Kasumi-1 (cell line): ENCODE data around the gene EFS.
A peak's percentile ranks its signal among the peaks of the same experiment; 100 is the strongest.

Source experiments
- DNase-seq, 2 experiments: peaks; one replicate each; lab custom pipeline; 2025; lab: John Stamatoyannopoulos, UW

The EFS gene

DNA sequence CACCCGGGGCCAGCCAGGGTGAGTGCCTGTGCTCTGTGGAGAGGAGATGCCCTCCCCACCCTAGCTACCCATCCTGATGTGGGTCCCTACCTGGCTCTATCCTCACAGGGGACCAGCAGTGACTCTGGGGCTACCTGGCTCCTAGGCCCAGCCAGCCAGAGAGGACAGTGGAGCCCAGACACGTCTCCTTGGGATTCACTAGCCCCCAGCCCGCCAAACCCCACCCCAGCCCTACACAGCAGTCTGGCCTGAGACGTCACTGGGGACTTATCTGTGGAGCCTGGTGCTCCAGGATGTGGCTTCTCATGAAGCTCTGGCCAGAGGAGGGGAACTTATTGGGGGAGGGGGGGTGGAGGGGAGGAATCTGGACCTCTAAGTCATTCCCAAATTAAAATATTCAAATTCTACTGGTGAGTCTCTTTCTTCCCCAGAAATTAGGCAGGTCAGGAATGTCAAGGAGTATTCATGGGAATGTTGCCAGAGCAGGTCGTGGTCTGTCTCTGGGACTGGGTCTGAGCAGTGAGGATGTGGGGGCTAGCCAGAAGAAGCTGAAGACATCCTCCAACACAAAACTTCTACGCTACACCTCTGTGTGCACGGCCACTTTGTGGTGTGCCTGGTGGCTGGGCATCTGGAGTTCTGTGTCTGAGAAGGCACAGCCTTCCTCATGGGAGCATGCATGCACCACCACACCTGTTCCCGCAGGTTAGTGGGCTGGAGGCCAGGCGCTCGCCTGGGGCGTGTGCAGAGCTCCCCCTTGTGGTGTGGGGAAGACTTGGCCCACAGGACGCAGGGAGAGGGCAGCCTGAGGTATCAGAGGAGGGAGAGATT, 14.6 kb upstream of the EFS start:
- peak; percentile 16 to 41 for DNase-seq

DNA sequence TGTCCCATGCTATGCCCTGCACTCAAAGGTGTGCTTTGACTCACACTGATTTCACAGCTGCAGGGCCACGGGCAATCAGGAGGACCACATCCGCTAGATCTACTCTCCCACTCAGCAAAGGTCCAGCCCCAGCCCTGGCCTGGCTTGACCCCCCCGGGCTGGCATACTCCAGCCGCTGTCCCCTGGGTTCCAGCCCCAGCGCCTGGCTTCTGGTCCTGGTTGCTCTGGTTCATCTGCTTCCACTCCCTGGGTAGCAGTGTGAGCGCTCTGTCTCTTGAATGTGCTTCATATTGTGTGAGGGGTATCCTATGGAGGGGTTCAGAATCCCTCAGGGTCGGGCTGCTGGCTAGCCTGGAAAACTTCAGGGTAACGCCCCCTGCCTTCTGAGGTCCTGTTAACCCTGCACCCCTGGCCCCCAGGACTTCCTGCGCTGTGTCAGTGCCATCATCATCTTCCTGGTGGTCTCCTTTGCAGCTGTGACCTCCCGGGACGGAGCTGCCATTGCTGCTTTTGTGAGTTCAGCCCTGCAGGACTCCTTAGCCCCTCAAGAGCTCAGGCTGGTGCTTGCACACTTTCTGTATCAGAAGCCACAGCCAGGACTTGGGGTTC, 13.7 kb upstream of the EFS start:
- no peak for DNase-seq

DNA sequence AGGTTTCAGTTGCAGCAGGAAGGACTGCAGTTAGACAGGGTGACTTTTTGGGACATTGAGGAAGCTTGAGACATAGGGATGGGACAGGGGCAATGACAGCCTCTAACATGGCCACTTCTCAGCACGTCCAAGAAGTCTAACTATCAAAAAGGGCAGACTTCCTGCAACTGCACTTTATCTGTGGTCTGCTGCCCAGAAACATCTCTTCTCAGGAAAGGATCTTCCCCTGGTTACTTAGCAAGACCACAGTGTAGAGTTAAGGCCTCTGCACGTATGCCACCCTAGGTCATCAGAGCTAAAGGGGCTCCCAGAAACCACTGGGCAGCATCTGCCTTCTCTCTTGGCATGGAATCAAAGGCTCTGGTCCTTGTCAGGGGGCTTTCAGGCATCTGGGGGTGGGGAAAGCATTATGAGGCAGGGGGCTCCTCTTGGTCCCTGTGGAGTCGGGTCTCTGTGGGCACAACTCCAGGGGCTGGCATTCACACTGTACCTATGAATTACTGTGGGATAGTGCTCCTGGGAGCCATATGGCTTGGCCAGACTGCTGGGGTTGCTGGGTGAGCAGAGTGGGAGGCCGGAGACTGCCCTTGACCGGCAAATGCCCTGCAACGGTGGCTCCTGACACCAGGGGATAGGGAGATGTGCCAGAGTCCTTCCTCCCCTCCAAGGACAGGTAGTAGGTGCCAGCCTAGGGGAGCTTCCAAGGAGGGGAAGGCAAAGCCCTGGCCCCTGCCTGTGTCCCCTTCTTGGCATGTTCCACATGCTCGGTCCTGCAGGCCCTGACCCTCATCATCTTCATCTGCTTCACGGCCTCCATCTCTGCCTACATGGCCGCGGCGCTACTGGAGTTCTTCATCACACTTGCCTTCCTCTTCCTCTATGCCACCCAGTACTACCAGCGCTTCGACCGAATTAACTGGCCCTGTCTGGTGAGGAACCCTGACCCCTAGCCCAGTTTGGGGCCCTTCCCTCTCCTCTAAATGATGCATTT, 12.9 kb upstream of the EFS start:
- DNase-seq: no peak

DNA sequence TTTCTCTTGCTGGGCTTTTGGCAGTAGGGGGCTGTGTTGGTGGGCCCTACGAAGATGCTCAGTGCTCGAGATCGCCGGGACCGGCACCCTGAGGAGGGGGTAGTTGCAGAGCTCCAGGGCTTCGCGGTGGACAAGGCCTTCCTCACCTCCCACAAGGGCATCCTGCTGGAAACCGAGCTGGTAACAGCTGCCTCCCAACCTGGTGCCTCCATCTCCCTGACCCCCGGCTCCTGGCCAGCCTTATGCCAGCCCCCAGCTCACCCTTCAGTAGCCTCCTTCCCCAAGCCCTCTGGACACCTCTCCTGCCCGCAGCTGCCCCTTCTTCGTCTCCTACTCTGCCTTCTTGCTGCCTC, 12.2 kb upstream of the EFS start:
- DNase-seq: no peak

DNA sequence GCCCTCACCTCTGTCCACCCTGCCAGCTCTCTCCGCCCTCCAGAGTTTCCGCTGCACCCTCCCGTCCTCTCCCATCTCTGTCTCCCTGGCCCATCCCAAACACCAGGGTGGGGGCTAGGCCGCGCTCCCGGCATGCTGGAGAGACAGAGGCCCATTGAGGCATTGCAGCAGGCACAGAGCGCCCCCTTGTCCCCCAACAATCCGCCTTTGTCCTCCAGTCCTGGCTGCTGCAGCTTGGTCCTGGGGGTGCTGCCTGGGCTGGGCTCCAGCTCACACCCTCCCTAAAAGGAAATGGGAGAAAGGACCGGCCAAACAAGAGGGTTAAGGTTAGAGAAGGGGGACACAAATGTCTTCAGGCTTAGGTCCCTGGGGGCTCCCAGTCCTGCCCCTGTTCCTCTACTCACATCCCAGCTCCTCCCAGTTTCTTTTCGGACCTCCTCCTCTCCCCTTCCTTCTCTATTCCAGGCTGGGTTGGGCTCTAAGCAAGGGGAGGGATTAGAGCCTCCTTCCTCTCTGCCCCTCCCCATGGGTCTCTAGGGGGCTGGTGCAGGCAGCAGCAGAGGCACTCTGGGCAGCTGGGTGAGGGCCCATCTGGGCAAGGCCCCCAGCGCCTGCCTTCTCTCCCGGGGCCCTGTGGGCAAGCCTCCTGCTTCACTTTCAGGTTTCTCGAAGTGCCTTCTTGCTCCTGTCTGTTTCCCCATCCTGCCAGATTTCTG, 11.7 kb upstream of the EFS start, which contains the start of gene CMTM5:
Gene CMTM5 (plus strand): TSS at position 565 of the 716 bp plus-strand sequence. CDS start 206 bp downstream, outside the sequence.
- no peak for DNase-seq

DNA sequence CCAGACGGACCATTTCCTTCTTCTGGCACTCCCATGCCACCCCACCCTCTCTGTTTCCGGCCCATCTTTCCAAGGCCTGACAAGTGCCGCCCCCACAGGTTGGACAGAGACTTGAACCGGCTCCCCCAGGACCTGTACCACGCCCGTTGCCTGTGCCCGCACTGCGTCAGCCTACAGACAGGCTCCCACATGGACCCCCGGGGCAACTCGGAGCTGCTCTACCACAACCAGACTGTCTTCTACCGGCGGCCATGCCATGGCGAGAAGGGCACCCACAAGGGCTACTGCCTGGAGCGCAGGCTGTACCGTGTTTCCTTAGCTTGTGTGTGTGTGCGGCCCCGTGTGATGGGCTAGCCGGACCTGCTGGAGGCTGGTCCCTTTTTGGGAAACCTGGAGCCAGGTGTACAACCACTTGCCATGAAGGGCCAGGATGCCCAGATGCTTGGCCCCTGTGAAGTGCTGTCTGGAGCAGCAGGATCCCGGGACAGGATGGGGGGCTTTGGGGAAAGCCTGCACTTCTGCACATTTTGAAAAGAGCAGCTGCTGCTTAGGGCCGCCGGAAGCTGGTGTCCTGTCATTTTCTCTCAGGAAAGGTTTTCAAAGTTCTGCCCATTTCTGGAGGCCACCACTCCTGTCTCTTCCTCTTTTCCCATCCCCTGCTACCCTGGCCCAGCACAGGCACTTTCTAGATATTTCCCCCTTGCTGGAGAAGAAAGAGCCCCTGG, 10.7 kb upstream of the EFS start:
- no peak for DNase-seq

DNA sequence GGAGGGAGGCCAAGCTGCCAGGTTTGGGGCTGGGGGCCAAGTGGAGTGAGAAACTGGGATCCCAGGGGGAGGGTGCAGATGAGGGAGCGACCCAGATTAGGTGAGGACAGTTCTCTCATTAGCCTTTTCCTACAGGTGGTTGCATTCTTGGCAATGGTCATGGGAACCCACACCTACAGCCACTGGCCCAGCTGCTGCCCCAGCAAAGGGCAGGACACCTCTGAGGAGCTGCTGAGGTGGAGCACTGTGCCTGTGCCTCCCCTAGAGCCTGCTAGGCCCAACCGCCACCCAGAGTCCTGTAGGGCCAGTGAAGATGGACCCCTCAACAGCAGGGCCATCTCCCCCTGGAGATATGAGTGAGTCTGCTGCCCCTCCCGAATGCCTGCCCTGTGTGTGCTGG, 8.1 kb upstream of the EFS start:
- DNase-seq: no peak

DNA sequence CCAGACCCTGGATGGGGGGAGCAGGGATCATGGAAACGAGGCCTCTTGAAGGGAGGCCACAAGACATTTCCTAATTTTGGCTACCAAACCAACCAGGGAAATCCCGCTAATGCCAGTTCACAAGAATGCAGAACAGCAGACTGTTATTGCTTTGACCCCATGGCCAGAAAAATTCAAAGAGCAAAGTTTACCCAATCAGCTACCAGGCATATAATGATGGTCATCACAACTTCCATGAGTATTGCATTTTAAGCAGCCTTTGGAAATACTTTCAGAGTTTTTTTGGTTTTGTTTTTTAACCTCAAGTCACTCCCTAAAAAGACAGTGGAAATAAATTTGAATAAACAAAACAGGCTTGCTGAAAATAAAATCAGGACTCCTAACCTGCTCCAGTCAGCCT, 7.5 kb upstream of the EFS start, which contains the start of gene IL25:
Gene IL25 (plus strand): TSS at position 301 of the 400 bp plus-strand sequence.
- DNase-seq: no peak

DNA sequence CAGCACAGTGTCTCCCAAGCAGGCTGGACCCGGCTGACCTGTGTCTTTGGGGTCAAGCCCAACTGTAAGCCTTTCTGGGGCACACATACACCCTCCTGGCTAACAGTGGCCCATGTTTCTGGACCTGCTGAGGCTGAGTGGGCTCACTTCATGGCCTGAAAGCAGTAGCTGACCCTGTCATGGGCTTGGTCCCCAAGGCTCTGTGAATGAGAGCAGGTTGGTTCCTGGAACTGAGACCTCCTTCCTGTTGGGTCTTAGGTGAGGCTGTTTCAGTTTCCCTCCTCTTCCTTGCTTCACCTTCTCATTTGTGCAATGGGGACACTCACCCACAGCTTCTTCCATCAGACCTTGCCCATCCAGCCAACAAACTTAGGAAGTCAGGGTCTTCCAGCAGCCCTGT, 6.9 kb upstream of the EFS start:
- no peak for DNase-seq

DNA sequence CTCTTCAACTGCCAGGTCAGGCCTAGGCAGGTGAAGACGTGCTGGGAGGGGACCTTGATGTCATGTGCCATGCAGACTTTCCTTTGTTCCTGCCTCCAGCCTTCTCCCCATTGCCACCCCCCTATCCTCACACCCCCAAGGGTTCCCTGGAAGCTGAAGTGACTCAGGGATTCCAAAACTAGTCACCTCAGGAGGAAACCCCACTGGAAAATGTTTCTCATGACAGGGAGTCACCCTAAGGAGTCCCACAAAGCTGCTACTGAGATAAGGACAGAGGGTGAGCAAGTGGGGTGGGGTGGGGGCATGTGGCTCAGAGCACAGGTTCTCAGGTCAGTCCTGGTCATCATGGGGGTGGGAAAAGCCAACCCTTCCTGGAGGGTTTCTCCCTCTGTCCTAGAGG, 5.2 kb upstream of the EFS start:
- DNase-seq: no peak

DNA sequence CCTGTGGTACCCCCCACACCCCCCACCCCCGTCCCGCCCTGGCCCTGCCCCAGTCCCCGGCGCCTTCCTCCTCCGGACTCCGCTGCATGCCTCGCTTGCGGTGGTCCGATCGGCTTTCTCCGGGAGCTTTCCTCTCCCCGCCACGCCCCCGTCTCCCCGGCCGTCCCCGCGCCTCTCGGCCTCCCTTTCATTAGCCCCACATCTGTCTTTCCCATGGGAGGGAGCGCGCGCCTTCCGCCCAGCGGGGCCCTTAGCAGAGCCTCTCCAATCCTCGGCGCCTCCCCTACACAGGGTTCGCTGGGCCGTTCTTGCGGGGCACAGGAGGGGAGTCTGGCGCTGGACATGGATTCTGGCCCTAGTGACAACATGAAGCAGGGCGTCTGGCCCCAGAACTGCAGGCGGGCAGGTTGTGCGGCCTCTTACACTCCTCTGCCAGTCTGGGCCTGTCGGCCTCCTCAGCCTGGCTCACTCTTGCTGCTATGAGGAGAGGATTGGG, 1.5 kb upstream of the EFS start:
- DNase-seq: no peak

DNA sequence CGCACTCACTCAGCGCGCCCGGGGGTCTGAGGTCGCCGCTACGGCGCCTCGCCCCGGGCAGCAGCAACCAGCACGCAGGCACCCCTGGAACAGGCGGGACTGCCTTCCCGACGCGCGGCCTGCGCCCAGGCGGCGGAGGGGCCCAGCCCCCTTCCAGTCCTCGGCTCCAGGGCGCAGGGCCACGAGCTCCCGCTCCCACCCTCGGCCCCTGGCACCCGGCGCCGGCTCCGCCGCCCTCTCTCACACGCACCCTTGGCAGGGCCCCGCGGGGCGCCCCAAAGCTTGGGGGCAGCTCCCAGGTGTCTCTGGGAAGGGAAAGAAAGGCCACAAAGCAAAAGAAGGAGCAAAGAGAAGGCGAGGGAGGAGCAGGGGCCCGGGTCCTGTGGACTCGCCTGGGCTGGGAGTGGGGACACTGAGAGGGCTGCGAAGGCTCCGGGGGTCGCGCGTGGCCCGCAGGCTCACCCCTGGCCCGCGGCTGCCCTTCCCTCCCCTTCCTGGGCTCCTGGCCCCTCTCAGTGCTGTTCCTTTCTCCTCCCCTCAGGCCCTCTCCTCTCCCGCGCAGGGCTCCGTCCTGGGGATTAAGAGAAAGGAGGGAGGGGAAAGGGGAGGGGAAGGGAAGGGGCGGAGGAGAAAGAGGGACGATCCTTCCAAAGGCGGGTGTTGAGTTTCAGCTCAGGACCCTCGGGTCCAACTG, 907 bp upstream of the EFS start:
- DNase-seq: no peak

DNA sequence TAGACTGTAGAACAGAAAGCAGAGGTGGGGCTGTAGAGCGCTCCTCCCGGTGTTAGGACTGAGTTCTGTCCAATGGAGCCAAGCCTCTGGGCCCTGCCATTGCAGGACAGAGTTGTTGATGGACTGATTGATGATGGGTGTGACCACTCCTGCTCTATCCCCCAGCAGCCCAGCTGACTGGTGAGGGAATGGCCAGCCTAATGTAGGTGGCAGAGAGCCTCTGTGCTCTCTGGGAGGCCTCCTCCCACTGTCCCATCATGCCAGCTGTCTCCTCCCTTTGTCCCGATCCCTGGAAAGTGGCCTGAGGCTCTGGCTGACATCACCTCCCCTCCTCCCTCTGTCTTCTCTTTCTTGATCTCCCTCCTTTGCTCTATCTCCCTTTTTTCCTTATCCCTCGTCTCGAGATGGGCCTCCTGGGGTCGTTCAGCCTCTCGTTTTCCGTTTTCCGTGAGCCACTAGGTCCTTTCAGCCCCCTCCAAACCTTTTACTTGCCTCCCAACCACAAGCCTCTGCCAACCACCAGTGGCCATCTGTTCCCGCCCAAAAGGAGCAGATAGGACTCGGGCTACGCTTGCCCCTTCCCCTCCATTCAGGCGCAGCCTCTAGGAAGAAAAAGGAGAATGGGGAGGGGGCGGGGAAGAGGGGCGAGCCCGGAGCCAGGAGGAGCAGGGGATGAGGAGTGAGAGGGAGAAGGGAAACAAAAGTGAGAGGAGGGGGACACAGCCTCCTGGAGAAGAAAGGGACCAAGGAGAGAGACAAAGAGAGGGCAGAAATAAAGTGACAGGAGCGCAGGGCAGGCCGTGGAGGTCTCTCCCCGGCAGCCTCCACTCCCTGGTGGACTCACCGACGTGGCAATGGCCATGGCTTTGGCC, 572 bp downstream of the EFS start:
- DNase-seq: no peak

DNA sequence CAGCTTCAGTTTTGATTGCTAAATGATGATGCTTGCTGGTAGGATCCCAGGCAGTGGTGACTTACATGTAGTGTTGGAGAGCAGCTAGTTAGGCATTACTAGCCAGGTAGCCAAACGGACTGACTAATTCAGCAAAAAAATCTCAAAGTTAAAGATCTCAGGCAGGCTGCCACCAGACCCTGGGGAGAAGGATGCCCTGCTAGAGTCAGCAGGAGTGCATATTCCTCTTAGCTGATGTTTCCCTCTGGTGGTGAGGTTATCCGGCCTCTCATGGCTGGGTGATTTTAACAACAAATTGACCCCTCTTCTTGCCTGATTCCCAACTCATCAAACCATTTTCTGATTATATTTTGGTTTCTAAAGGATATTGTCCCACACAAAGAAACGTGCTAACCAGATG, 2.8 kb downstream of the EFS start:
- no peak for DNase-seq

DNA sequence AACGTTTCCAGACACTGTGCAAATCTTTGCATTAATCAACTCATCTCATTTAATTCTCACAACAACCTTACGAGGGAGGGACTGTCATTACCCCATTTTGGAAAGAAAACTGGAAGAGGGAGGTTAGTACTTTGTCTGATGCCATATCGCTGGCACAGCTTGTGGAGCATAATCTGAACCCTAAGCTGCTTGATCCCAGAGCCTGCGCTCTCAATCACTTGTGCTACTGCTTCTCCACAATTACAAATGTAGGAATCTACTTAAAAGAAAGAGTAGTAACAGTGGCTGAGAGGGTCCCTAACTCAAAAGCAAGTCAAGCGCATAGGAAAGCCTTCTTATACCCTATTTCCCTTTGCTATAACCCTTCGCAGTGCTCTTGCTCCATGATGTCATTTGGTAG, 3.2 kb downstream of the EFS start:
- no peak for DNase-seq

DNA sequence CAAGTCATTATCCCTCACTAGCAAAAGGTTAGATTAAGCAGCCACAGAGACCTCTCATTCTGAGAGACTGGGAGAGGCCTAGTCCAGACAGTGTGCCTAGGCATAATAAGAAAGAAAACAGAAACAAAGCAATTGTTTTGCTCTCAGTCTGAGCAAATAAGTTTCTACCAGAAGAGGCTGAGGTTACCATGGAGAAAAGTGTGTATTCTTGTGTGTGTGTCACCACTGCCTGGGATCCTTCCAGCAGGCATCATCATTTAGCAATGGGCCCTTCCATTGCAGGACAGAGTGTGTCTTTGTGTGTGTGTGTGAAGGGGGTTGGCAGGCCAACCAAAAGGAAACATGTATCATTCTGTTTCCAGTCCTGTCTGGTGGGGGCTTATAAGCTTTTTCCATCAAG, 3.7 kb downstream of the EFS start:
- DNase-seq: no peak

DNA sequence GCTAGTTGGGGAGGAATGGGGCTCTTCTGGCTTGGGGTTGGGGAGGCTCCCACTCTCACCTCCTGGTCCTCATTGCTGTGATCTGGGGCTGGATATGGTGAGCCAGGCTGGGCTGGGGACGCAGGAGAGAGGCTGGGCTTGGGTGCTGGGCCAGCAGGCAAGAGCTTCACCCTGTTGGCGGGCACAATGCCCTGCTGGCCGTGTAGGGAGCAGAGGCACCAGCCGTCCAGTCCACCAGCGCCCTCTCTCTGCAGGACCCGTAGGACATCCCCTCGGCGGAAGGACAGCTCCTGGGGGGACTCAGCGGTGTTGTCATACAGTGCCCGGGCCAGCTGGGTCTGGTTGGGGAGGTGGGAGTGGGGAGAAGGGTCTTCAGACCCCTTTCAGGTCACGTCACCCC, 4.5 kb downstream of the EFS start:
- no peak for DNase-seq

DNA sequence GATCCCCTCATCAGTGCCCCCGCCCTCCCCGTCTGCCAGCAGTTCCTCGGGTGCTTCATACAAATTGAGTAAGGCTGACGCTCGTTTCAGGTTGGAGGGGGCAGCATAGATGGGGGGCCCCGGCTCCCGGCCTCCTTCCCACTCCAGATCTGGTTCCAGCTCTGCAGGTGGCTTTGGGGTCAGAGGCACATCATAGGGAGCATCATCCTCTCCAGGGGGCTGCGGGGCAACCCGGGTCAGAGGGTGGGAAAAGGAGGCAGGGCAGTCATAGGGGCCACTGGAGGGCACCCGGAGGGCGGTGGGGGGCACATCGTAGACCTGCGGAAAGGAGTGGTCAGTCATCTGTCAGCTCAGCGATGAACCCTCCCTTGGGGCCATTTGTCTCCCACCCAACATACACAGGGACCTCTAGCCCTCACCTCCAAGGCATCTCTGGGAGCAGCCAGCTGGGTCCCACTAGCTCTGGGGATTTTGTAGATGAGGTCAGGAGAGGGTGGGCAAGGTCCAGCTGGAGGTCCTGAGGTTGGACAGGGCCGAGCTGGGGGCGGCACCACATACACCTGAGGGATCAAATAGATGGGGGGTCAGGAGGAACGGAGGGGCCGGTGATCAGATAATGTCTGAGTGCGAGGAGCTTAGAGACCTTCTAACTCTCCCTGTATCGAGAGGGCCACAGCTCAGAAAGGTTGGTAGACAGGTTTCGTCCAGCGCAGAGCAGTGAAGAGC, 5.1 kb downstream of the EFS start:
- DNase-seq: no peak

DNA sequence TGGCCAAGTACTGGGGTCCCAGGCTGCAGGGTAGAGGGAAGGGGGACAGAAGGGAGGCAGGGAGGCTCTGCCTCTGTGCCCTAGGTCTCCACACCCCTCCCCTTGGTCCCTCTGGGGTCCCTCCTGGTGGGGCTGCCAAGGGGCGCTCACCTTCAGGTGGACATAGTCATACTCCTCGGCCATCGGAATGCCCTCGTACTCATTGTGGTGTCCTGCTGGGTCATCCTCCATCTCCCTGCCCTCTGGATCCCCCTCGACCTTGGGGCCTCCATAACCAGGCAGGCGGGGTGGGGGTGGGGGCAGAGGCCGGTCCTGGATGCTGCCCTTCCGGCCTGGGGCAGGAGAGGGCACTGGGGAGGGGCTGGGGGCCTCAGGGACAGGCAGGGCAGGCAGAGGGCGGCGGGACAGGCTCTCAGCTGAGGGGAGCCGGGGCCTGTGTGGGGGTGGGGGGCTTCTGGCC, 5.8 kb downstream of the EFS start:
- no peak for DNase-seq
